ENCODE measurements around the gene RASSF5.

RASSF5 gene

GRCh38 chr1:206493279-206493678, 14.1 kb upstream of the RASSF5 start:
- DNase-seq (ENCODE audit: insufficient read length, low spot score), result no peak
- TF ChIP-seq POU2F2 (IDR thresholded peaks at IDR 0.05; ENCODE audit: low read depth, low read length), result no peak
- no peak for TF ChIP-seq TAF1 (IDR thresholded peaks at IDR 0.05; ENCODE audit: low read depth, low read length)
- no peak for TF ChIP-seq SPI1 (IDR thresholded peaks at IDR 0.05; ENCODE audit: low read depth, low read length)
- no peak for TF ChIP-seq PAX5 (IDR thresholded peaks at IDR 0.05; ENCODE audit: insufficient read depth, low read length, severe bottlenecking)
- no peak for TF ChIP-seq POLR2A (IDR thresholded peaks at IDR 0.05; ENCODE audit: low read depth, low read length)
- TF ChIP-seq POLR2AphosphoS5 (IDR thresholded peaks at IDR 0.05; ENCODE audit: low read depth, low read length), result no peak
- FAIRE-seq, result no peak

- no peak for FAIRE-seq
- TF ChIP-seq POU2F2 (IDR thresholded peaks at IDR 0.05; ENCODE audit: low read depth, low read length) (no peak), POLR2AphosphoS5 (IDR thresholded peaks at IDR 0.05; ENCODE audit: low read depth, low read length) (no peak), TAF1 (IDR thresholded peaks at IDR 0.05; ENCODE audit: low read depth, low read length) (no peak), PAX5 (IDR thresholded peaks at IDR 0.05; ENCODE audit: insufficient read depth, low read length, severe bottlenecking) (no peak), SPI1 (IDR thresholded peaks at IDR 0.05; ENCODE audit: low read depth, low read length) (no peak), POLR2A (IDR thresholded peaks at IDR 0.05; ENCODE audit: low read depth, low read length) (no peak)
- no peak for DNase-seq (ENCODE audit: insufficient read length, low spot score)
Observed at GRCh38 chr1:206495011-206495461, 12.3 kb upstream of the RASSF5 start.

GRCh38 chr1:206495493-206496046, 11.8 kb upstream of the RASSF5 start:
- FAIRE-seq, result no peak
- DNase-seq (ENCODE audit: insufficient read length, low spot score), result no peak
- TF ChIP-seq TAF1 (IDR thresholded peaks at IDR 0.05; ENCODE audit: low read depth, low read length), result no peak
- TF ChIP-seq SPI1 (IDR thresholded peaks at IDR 0.05; ENCODE audit: low read depth, low read length), result peak; percentile 93
- TF ChIP-seq POLR2A (IDR thresholded peaks at IDR 0.05; ENCODE audit: low read depth, low read length), result no peak
- TF ChIP-seq POU2F2 (IDR thresholded peaks at IDR 0.05; ENCODE audit: low read depth, low read length), result no peak
- TF ChIP-seq POLR2AphosphoS5 (IDR thresholded peaks at IDR 0.05; ENCODE audit: low read depth, low read length), result no peak
- TF ChIP-seq PAX5 (IDR thresholded peaks at IDR 0.05; ENCODE audit: insufficient read depth, low read length, severe bottlenecking), result no peak

- DNase-seq (ENCODE audit: insufficient read length, low spot score) (no peak), FAIRE-seq (peak; percentile 69)
- TF ChIP-seq POLR2AphosphoS5 (IDR thresholded peaks at IDR 0.05; ENCODE audit: low read depth, low read length) (no peak), TAF1 (IDR thresholded peaks at IDR 0.05; ENCODE audit: low read depth, low read length) (no peak), SPI1 (IDR thresholded peaks at IDR 0.05; ENCODE audit: low read depth, low read length) (0 out of 2 replicates have a peak, but pooled peaks have one; percentile 34), POU2F2 (IDR thresholded peaks at IDR 0.05; ENCODE audit: low read depth, low read length) (no peak), POLR2A (IDR thresholded peaks at IDR 0.05; ENCODE audit: low read depth, low read length) (no peak), PAX5 (IDR thresholded peaks at IDR 0.05; ENCODE audit: insufficient read depth, low read length, severe bottlenecking) (no peak)
Observed at GRCh38 chr1:206496131-206496793, 11.1 kb upstream of the RASSF5 start.

GRCh38 chr1:206497363-206497762, 10.0 kb upstream of the RASSF5 start:
- TF ChIP-seq POLR2AphosphoS5 (IDR thresholded peaks at IDR 0.05; ENCODE audit: low read depth, low read length) (no peak), POLR2A (IDR thresholded peaks at IDR 0.05; ENCODE audit: low read depth, low read length) (no peak), POU2F2 (IDR thresholded peaks at IDR 0.05; ENCODE audit: low read depth, low read length) (no peak), PAX5 (IDR thresholded peaks at IDR 0.05; ENCODE audit: insufficient read depth, low read length, severe bottlenecking) (no peak), TAF1 (IDR thresholded peaks at IDR 0.05; ENCODE audit: low read depth, low read length) (no peak), SPI1 (IDR thresholded peaks at IDR 0.05; ENCODE audit: low read depth, low read length) (peak; percentile 16; the same call in 1 of the 2 replicates)
- FAIRE-seq, result no peak
- no peak for DNase-seq (ENCODE audit: insufficient read length, low spot score)

- DNase-seq (ENCODE audit: insufficient read length, low spot score), result no peak
- FAIRE-seq, result no peak
Observed at GRCh38 chr1:206497774-206498173, 9.6 kb upstream of the RASSF5 start.

GRCh38 chr1:206498685-206499084, 8.6 kb upstream of the RASSF5 start:
- DNase-seq (ENCODE audit: insufficient read length, low spot score), result no peak

More at GRCh38 chr1:206497774-206498173, 9.6 kb upstream of the RASSF5 start:
- TF ChIP-seq POLR2A (IDR thresholded peaks at IDR 0.05; ENCODE audit: low read depth, low read length) (no peak), POLR2AphosphoS5 (IDR thresholded peaks at IDR 0.05; ENCODE audit: low read depth, low read length) (no peak), TAF1 (IDR thresholded peaks at IDR 0.05; ENCODE audit: low read depth, low read length) (no peak), PAX5 (IDR thresholded peaks at IDR 0.05; ENCODE audit: insufficient read depth, low read length, severe bottlenecking) (no peak), SPI1 (IDR thresholded peaks at IDR 0.05; ENCODE audit: low read depth, low read length) (no peak), POU2F2 (IDR thresholded peaks at IDR 0.05; ENCODE audit: low read depth, low read length) (no peak)

GRCh38 chr1:206500046-206500445, 7.3 kb upstream of the RASSF5 start:
- TF ChIP-seq PAX5 (IDR thresholded peaks at IDR 0.05; ENCODE audit: insufficient read depth, low read length, severe bottlenecking) (no peak), POU2F2 (IDR thresholded peaks at IDR 0.05; ENCODE audit: low read depth, low read length) (no peak), SPI1 (IDR thresholded peaks at IDR 0.05; ENCODE audit: low read depth, low read length) (no peak), POLR2A (IDR thresholded peaks at IDR 0.05; ENCODE audit: low read depth, low read length) (no peak), POLR2AphosphoS5 (IDR thresholded peaks at IDR 0.05; ENCODE audit: low read depth, low read length) (no peak), TAF1 (IDR thresholded peaks at IDR 0.05; ENCODE audit: low read depth, low read length) (no peak)
- DNase-seq (ENCODE audit: insufficient read length, low spot score) (no peak), FAIRE-seq (no peak)

More at GRCh38 chr1:206498685-206499084, 8.6 kb upstream of the RASSF5 start:
- no peak for FAIRE-seq
- TF ChIP-seq SPI1 (IDR thresholded peaks at IDR 0.05; ENCODE audit: low read depth, low read length) (no peak), POLR2AphosphoS5 (IDR thresholded peaks at IDR 0.05; ENCODE audit: low read depth, low read length) (no peak), TAF1 (IDR thresholded peaks at IDR 0.05; ENCODE audit: low read depth, low read length) (no peak), POLR2A (IDR thresholded peaks at IDR 0.05; ENCODE audit: low read depth, low read length) (no peak), POU2F2 (IDR thresholded peaks at IDR 0.05; ENCODE audit: low read depth, low read length) (no peak), PAX5 (IDR thresholded peaks at IDR 0.05; ENCODE audit: insufficient read depth, low read length, severe bottlenecking) (no peak)

- DNase-seq (ENCODE audit: insufficient read length, low spot score), result no peak
- no peak for FAIRE-seq
- TF ChIP-seq POLR2AphosphoS5 (IDR thresholded peaks at IDR 0.05; ENCODE audit: low read depth, low read length) (no peak), POU2F2 (IDR thresholded peaks at IDR 0.05; ENCODE audit: low read depth, low read length) (no peak), TAF1 (IDR thresholded peaks at IDR 0.05; ENCODE audit: low read depth, low read length) (no peak), PAX5 (IDR thresholded peaks at IDR 0.05; ENCODE audit: insufficient read depth, low read length, severe bottlenecking) (no peak), POLR2A (IDR thresholded peaks at IDR 0.05; ENCODE audit: low read depth, low read length) (no peak), SPI1 (IDR thresholded peaks at IDR 0.05; ENCODE audit: low read depth, low read length) (no peak)
Observed at GRCh38 chr1:206501881-206502280, 5.5 kb upstream of the RASSF5 start.

Measured in GM12891 (cell line).